ENCODE measurements around the gene MISP.

MISP gene

GRCh38 chr19:747432-748273 is 3.3 kb upstream of the MISP start:
- DNase-seq = no peak

GRCh38 chr19:748274-748598 is 2.7 kb upstream of the MISP start:
- no peak for DNase-seq

GRCh38 chr19:749811-750210 is 1.1 kb upstream of the MISP start:
- DNase-seq = no peak

- no peak for DNase-seq
These were observed 809 bp downstream of the MISP start for GRCh38 chr19:751501-752341.

GRCh38 chr19:752652-753517 is 2.0 kb downstream of the MISP start:
- no peak for DNase-seq

GRCh38 chr19:754530-754929 is 3.6 kb downstream of the MISP start:
- no peak for DNase-seq

GRCh38 chr19:755063-755462 is 4.2 kb downstream of the MISP start:
- no peak for DNase-seq

- no peak for DNase-seq
These were observed 5.3 kb downstream of the MISP start for GRCh38 chr19:756236-756635.

GRCh38 chr19:756821-757688 is 6.1 kb downstream of the MISP start:
- no peak for DNase-seq

GRCh38 chr19:757811-758668 is 7.1 kb downstream of the MISP start:
- DNase-seq = no peak

- DNase-seq = no peak
These were observed 12.3 kb downstream of the MISP start for GRCh38 chr19:763181-763580.

- DNase-seq = no peak
These were observed 13.0 kb downstream of the MISP start for GRCh38 chr19:763869-764268.

- DNase-seq = no peak
These were observed 13.4 kb downstream of the MISP start for GRCh38 chr19:764301-764700.

GRCh38 chr19:765179-765738 is 14.3 kb downstream of the MISP start:
- no peak for DNase-seq

- DNase-seq = no peak
These were observed 17.5 kb downstream of the MISP start for GRCh38 chr19:768424-768823.

GRCh38 chr19:769616-770015 is 18.7 kb downstream of the MISP start:
- DNase-seq = no peak

GRCh38 chr19:771332-771785 is 20.4 kb downstream of the MISP start:
- no peak for DNase-seq

GRCh38 chr19:772063-772462 is 21.2 kb downstream of the MISP start:
- no peak for DNase-seq

- no peak for DNase-seq
These were observed 22.0 kb downstream of the MISP start for GRCh38 chr19:772730-773436.

GRCh38 chr19:776549-776948 is 25.6 kb downstream of the MISP start:
- DNase-seq = no peak
